WTC11 (cell line): Measurements from ENCODE around the gene DHX8.

Source experiments
- TF ChIP-seq, protein P1 (sequence below): sonication (generic); formaldehyde crosslinking; IDR thresholded peaks from 2 replicates; pipeline ENCODE4 v1.8.0; 2022; ENCODE audit warnings: mild to moderate bottlenecking, missing genetic modification reagents
- TF ChIP-seq, protein P2 (sequence below): sonication (generic); formaldehyde crosslinking; IDR thresholded peaks from 2 replicates; pipeline ENCODE4 v1.8.1; 2023; ENCODE audit warnings: mild to moderate bottlenecking, missing genetic modification reagents, moderate library complexity
- TF ChIP-seq, protein P3 (sequence below): sonication (generic); formaldehyde crosslinking; IDR thresholded peaks from 2 replicates; pipeline ENCODE4 v1.8.0; 2022; ENCODE audit warnings: mild to moderate bottlenecking, missing genetic modification reagents

DNA sequence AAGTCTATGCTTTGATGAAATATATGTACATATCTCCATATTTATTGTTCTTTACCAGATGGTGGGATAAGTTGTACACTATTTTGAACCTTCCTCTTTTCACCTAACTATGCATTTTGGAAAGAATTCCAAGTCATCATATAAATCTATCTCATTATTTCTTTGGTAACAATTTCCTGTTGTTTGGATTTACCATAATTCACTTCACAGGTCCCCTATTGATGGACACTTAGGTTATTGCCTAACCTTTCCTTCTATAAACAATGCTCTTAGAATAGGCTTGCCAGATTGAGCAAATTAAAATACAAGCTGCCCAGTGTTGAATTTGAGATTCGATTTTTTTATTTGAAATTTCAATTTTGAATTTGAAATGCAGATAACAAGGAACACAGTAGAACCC is 28.9 kb upstream of the DHX8 start:
- TF ChIP-seq, protein P1, sequence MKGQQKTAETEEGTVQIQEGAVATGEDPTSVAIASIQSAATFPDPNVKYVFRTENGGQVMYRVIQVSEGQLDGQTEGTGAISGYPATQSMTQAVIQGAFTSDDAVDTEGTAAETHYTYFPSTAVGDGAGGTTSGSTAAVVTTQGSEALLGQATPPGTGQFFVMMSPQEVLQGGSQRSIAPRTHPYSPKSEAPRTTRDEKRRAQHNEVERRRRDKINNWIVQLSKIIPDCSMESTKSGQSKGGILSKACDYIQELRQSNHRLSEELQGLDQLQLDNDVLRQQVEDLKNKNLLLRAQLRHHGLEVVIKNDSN (CRISPR knock-in tag), result no peak
- TF ChIP-seq, protein P2, sequence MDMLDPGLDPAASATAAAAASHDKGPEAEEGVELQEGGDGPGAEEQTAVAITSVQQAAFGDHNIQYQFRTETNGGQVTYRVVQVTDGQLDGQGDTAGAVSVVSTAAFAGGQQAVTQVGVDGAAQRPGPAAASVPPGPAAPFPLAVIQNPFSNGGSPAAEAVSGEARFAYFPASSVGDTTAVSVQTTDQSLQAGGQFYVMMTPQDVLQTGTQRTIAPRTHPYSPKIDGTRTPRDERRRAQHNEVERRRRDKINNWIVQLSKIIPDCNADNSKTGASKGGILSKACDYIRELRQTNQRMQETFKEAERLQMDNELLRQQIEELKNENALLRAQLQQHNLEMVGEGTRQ, result no peak
- TF ChIP-seq, protein P3, sequence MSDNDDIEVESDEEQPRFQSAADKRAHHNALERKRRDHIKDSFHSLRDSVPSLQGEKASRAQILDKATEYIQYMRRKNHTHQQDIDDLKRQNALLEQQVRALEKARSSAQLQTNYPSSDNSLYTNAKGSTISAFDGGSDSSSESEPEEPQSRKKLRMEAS (CRISPR knock-in tag), result no peak
